ENCODE data around the gene SOX18.

Gene SOX18

GRCh38 chr20:64068386-64069208 is 19.2 kb upstream of the SOX18 start:
- no peak for DNase-seq (ENCODE audit: low spot score)

DNA sequence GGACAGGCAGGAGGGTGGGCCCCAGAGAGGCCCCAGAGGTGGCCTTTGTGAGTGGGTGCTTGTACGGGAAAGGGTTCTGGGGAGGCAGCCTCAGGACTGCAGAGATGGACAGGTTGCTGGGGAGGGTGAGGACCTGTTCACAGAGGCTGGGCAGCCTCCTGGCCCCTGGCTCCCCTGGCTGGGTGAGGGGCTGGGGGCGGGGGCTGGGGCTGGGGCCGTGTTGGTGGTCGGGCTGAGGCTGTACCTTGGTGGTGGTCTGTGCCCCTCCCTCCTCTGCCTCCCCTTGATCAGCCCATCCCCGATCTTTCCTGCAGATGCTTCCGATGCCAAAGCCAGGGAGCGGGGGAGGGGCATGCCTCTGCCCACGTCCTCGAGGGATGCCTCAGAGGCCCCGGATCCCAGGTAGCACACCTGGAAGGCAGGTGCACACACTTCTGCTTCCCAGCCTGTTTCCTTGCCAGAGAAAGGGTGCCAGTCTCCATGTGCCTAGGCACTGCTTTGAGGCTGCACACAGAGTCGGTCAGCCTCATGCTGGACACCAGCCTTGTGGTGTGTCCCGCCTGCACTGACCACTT is 18.4 kb upstream of the SOX18 start:
- DNase-seq (ENCODE audit: low spot score): no peak

- DNase-seq (ENCODE audit: low spot score): no peak
These were observed 17.7 kb upstream of the SOX18 start for GRCh38 chr20:64067005-64067632.

- DNase-seq (ENCODE audit: low spot score): no peak
These were observed 16.5 kb upstream of the SOX18 start for GRCh38 chr20:64065974-64066343.

- no peak for DNase-seq (ENCODE audit: low spot score)
These were observed 15.9 kb upstream of the SOX18 start for GRCh38 chr20:64065062-64065973.

DNA sequence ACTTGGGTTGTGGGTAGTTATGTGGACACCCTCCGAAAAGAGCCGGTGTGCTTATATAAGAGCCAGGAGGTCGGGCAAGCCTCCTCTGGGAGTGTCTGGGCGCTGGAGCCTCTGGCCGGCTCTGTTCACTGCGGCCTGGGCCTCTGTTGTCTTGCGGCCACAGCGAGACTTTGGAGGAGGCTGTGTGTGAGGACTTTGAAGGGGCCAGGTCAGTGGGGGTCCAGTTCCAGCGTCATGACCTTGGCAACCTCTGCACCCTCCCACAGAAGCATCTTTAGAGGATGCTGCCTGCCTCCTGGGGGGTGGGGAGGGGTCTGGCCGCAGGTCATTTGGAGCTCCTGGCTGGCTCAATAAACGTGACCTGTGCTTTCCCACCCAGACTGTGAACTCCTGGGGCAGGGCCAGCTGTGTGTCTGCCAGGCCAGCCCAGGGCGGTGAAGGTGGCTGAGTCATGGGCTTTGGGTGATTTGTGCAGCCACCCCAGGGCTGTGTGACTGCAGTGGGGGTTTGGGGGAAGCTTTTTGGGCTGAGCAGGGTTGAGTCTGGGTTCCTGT is 14.8 kb upstream of the SOX18 start:
- DNase-seq (ENCODE audit: low spot score): no peak

DNA sequence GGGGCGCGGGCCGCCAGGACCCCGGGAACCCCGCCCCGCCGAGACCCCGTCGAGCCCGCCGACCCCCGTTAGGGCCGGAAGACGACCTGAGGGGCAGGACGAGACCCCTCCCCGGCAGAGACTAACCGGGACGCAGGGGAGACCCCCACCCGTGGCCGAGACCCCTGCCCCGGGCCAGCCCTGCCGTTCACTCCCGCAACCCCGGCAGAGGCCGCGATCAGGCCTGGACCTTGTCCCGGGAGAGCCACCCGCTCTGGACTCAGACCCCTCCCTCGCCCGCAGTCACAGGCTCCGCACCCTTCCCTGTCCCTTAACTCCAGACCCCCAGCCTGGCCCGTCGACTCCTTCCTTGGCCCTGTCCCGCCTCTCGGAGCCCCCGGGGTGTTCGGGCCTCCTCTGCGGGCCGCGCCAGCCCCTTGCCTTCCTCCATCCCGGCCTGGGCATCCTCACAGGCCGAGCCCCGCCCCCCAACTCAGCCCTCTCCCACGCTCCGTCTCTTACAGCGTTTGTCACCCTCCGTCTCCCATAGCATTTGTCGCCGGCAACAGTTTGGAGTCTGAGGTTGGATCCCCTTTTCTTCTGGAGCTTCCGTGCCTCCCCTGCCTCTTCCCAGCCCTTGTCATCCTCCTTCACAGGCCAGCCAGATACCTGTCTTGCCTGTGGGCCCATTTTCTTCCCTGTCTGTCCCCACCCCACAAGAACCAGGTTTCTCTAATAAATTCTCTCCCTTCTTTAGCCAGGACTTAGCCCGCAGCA is 14.1 kb upstream of the SOX18 start:
- no peak for DNase-seq (ENCODE audit: low spot score)

- DNase-seq (ENCODE audit: low spot score): peak; percentile 98
These were observed 13.4 kb upstream of the SOX18 start, which contains the start of gene TCEA2 for GRCh38 chr20:64062596-64063388. TCEA2 (plus strand) TSS chr20:64063198; CDS start chr20:64063313, 115 bp downstream.

- DNase-seq (ENCODE audit: low spot score): no peak
These were observed 12.8 kb upstream of the SOX18 start for GRCh38 chr20:64062276-64062595.

DNA sequence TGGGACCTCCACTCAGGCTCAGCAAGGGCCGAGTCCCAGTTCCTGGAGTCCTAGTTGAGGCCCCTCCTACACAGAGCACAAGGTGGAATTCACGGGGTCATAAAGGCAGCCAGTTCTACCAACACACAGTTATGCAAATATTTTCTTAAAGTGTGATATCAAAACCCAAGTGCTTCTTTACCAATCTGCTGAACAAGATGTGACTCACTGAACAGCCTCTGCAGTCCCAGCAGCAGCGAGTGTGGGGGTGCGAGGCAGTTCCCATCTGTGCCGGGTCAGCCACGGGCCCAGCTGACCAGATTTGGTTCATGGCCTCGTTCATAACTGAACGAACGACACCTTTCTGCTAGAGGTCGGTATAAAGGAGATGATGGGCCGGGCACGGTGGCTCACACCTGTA is 9.1 kb upstream of the SOX18 start:
- no peak for DNase-seq (ENCODE audit: low spot score)

DNA sequence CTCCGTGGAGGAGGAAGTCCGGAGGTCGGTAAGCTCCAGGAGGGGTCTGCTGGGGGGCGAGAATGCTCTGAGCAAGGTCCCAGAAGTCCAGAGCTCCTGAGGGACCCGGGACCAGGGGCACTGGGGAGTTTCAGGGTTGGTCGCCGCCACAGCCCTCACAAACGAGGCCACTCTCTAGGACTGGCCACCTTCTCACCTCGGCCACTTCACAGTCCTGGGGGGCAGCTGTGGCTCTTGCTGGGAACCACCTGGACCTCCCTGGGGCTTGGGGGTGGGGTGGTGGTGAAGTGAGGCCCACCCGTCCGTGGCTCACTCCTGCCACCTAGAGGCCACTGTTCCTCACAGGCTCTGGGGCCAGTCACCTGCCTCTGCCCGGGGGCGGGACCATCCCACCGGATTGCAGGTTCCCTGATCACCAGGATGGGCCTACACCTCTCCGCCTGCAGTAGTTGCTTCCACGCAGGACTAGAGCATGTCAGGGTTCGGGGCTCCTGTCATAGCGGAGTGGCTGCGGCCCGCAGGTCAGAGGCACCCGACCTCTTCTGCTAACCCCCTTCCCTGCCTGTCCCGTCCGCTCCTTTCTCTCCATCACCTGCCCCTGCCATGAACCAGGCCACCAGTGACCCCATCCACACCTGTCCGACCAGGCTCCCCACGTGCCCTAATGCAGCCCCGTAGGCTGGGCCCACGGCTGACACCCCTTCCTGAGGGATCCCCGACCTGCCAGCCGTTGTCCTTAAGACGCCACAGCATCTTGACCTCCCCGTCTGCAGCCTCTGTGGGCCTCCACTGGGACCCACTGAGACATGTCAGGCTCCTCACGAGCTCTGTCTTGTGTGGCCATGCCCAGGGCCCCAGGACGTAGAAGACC is 8.4 kb upstream of the SOX18 start:
- DNase-seq (ENCODE audit: low spot score): peak; percentile 84

DNA sequence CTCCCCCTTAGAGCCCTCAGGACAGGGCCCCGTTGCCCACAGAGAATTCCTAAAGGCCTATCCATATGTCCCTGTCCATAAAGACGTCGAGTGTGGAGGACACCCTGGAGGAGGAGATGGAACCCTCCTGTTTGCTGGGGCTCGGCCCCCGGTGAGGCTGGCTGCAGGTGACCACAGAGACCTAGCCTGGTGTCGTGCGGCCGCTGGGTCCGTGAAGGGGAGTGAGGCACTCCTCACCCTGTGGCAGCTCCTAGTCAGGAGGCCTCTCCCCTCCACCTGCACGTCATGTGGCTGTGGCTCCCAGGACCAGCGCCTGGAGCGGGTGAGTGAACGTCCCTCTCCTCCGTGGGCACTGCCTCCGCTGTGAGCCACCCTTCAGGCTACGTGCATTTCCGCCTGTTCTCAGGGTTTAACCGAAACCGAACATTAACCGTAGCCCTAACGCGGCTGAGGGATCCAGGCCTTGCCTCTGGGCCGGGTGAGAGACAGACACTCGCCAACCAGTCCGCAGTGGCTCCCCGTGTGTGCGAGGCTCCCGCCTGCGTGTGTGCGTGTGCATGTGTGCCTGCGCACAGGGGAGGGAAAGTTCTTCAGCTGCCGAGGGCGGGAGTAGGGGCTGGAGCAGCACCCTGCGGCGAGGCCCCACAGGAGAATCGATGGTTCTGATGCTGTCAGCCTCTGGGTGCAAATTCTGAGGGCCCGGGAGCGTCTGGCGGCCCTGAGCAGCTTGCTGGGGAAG is 7.6 kb upstream of the SOX18 start:
- no peak for DNase-seq (ENCODE audit: low spot score)

- no peak for DNase-seq (ENCODE audit: low spot score)
These were observed 7.1 kb upstream of the SOX18 start for GRCh38 chr20:64056639-64056888.

DNA sequence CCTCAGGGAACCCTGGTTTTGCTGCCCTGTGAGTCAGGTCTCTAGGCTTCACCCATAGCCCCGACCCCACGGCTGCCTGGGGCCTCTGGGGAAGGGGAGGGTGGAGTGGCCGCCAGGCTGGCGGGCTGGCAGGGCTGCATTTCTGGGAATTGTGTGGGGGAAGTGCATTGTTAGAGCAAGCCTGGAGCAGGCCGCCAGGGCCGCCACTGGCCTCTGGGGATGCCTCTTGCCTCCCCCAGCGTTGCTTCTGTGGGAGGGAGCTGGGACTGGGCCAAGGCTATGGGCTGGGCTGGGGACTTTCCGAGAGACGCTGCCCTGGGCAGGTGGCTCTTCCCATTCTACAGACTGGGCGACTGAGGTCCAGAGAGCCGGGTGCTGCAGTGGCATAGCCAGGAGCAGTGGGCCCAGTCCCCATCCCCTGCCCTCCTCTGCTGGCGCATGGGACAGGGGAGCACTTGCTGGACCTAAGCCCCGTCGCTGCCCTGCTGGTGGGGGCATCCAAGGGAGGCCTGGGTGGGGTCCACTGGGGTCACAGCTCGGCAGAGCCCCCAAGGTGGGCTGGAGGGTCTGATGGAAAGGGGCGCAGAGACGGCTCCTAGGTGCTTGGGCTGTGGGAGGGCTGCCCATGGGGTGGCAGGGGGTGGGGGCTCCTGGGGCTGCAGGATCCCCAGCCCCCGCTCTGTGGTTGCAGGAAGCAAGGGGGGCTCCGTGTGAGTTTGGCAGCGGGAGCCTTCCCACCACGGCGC is 6.6 kb upstream of the SOX18 start:
- DNase-seq (ENCODE audit: low spot score): no peak

DNA sequence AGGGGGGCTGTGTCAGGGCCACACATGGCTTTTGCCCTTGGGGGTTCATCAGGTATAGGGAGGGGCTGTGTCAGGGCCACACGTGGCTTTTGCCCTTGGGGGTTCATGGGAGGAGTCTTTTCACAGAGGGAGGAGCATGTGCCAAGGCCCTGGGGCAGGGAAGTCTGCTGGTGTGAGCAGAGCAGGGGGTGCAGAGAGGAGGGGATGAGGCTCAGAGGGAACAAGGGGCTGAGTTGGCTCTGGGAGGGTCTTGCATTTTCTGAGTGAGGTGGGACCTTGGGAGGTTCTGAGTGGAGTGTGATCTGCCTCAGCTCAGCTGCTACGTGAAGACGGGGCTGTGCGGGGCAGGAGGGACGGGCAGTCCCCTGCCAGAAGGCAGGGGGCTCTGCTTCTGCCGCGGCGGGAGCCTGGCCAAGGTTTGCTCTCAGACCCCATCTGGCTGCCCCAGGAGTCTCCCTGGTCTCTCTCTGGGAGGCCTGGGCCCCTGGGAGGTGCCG is 6.0 kb upstream of the SOX18 start:
- DNase-seq (ENCODE audit: low spot score): no peak

DNA sequence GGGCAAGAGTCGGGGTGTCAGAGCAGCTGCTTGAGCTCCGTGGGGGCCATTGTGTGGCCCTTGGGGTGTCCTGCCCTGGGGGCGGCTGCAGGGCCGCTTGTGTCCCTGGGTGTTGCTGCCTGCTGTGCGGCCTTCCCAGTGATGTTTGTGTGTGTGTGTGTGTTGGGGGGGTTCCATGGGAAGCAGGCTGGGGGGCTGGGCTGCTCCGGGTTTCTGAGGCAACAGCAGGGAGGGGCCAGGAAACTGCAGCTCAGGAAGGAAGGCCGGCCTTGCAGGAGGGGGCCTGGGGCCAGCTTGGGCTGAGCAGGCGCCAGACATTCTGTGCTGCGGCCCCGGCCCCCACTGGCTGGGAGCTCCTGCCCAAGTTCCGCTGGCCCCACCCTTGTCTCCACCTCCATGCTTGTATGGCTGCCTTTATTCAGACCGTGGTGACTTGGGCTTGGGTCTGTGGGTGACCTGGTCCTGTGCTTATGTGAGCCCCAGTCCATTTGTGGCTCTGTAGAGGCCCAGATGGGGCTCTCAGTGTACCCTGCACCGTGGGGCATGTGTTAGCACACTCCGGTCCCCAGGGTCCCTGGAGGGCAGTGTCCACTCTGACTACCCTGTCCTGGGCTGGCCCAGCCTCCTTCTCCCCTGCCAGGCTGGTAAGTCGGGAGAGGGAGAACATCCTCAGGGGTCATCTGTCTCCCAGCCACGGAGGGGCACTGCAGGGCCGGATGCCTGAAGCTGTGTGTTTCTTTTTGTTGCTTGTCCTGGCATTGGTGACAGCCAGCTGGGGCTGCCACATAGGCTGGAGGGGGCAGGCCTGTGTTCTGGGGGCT is 4.6 kb upstream of the SOX18 start:
- peak; percentile 78 for DNase-seq (ENCODE audit: low spot score)

All from left forelimb (tissue), 1 donor.